NCI-H82 treated with DMSO at 0.1 percent for 48 hours (cell line): ENCODE measurements around the gene BICDL2.

ENCODE experiments used
- DNase-seq: peaks from one replicate; lab custom pipeline; 2025; ENCODE audit not compliant: unreplicated experiment; lab: John Stamatoyannopoulos, UW

The BICDL2 gene

DNA sequence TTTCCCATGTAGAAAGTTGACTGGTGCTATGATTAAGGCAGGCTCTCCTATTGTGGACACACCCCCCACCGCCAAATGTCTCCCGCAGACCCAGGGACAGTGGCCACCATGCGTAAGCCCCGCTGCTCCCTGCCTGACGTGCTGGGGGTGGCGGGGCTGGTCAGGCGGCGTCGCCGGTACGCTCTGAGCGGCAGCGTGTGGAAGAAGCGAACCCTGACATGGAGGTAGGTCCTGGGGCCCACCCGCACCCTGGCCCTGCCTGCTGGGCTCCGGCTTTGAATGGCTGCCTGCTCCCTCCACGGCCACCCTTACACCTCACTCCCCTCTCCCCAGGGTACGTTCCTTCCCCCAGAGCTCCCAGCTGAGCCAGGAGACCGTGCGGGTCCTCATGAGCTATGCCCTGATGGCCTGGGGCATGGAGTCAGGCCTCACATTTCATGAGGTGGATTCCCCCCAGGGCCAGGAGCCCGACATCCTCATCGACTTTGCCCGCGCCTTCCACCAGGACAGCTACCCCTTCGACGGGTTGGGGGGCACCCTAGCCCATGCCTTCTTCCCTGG lies 13.3 kb upstream of the BICDL2 start:
- no peak for DNase-seq

DNA sequence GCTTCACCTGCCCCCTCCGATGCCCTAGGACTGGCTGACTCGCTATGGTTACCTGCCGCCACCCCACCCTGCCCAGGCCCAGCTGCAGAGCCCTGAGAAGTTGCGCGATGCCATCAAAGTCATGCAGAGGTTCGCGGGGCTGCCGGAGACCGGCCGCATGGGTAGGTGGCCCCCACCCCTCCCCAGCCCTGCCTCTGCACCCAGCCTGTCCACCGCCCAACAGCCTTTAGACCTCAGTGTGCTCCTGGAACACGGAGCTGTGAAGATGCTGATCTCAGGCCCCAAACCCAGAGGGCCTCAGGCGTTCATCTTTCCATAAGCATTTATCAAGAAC lies 10.6 kb upstream of the BICDL2 start:
- no peak for DNase-seq

DNA sequence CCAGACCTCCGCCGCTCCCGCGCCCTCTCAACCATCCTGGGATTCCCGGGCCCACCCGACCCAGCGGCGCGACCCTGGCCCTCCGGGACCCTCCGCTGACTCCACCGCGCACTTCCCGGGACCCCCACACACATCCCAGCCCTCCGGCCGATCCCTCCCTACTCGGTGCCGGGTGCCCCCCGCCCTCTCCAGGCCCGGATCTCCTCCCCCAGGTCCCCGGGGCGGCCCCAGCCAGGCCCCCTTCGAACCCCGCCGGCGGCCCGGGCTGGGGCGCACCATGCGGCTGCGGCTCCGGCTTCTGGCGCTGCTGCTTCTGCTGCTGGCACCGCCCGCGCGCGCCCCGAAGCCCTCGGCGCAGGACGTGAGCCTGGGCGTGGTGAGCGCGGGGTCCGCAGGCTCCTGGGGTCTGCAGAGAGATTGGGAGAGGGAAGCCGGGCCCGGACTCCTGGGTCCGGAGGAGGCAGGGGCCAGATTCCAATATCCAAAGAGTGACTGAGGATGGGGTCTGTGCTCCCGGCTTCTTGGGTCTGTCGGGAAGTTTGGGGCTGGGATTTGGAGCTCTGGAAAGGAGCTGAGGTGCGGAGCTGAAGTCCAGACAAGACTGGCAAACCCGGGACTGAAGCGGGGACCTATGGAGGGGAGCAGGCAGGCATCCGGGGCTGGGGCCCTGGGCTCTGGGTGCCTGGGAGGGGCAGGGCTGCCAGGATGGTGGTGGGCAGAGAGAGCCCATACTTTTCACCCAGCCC lies 10.1 kb upstream of the BICDL2 start:
- DNase-seq: no peak

DNA sequence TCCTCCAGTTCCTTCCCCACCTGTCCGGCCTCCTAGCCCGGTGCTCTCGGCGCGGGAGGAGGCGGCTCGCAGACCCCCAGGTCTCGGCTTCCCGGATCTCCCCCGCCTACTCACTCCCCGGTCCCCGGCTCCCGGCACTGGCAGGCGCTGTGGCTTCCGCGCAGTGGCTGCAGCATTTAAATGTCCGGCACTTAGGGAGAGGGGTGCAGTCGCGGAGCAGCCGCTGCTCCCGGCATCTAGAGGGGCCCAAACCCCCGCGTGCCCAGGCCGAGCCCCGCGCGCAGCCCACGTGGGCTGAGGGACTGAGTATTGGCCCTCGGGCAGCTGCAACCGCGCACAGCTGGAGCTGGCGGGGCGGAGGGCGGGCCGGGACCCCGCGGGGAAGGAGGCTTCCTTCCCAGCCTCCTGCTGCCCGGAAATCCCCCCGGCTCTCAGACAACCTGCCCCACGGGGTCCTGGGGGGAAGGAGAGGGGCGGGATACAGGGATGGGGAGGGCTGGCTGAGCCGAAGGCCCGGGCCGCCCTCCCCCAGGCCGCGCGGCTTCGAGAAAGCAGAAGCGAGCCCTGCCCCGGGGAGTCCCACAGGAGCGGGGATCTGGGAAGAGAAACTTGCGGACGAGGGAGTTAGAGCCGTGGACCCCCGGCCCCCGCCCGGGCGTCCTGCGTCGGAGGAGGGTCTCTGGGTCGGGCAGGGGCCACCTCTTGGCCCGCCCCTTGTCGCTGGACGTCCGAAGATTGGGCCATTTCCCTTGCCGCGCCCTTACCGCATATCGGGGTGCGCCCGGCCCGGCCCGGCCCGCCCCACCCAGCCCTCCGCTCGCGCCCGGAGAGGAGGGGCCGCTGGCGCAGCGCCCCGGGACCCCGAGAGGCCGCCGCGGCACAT lies 9.3 kb upstream of the BICDL2 start, which contains the start of gene MMP25:
TSS of gene MMP25 (plus strand) at position 804 of the 883 bp plus-strand sequence. CDS start 357 bp downstream, outside the sequence.
- no peak for DNase-seq

DNA sequence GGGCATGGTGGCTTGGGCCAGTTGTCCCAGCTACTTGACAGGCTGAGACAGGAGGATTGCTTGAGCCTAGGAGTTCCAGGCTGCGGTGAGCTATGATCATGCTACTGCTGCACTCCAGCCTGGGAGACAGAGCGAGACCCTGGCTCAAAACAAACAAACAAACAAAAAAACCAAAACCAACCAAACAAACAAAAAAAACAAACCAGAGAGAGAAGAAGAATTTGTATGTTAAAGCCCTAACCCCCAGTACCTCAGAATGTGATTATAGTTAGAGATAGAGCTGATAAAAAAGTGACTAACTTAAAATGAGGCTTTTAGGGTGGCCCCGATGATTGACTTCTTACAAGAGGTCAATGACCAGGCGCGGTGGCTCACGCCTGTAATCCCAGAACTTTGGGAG lies 8.0 kb upstream of the BICDL2 start:
- no peak for DNase-seq

DNA sequence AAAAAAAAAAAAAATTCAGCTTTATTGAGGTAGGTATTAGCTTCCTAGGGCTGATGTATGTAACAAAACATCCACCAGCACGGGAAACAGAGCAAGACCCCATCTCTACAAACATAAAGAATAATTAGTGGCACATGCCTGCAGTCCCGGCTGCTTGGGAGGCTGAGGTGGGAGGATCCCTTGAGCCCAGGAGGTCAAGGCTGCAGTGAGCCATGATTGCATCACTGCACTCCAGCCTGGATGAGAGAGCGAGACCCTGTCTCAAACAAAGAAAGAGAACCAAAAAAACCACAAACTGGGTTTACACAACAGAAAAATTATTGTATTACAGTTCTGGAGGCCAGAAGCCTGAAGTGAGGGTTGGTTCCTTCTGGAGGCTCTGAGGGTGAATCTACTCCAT lies 5.6 kb upstream of the BICDL2 start:
- no peak for DNase-seq

DNA sequence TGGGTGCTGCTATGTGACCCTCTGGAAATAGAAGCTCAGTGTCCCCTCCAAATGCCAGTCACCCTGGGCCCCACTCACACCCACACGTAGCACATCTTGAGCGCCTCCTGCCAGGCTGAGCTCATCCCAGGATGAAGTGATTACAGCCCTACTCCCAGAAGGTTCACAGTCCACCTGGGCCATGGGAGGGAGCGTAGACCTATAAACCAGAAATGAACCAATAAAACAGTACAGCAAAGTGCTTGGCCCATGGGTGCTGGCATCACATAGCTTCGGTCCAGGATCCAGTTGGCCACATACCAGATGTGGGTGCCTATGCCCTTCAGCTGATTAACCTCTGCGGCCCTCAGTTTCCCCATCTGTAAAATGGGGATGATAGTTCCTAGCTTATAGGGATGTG lies 2.2 kb upstream of the BICDL2 start:
- no peak for DNase-seq

DNA sequence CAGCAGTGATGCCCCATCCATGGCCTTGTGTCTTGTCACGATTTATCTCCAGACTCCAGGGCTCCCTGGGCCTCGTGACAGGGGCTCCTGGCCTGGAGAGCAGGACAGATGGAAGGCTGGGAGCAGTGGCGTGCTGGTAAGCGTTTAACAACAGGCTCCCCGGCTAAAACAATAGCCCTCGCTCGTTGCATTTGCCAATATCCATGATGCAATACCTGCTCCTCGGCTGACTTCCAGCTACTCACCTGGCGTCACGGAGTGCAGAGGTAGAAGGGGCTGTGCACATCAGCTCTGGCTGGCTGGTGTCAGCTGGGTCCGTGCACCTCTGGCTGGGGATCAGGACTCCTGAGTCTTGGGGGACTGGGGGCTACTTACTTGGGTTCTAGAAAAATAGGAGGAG lies 1.5 kb upstream of the BICDL2 start:
- DNase-seq: no peak

DNA sequence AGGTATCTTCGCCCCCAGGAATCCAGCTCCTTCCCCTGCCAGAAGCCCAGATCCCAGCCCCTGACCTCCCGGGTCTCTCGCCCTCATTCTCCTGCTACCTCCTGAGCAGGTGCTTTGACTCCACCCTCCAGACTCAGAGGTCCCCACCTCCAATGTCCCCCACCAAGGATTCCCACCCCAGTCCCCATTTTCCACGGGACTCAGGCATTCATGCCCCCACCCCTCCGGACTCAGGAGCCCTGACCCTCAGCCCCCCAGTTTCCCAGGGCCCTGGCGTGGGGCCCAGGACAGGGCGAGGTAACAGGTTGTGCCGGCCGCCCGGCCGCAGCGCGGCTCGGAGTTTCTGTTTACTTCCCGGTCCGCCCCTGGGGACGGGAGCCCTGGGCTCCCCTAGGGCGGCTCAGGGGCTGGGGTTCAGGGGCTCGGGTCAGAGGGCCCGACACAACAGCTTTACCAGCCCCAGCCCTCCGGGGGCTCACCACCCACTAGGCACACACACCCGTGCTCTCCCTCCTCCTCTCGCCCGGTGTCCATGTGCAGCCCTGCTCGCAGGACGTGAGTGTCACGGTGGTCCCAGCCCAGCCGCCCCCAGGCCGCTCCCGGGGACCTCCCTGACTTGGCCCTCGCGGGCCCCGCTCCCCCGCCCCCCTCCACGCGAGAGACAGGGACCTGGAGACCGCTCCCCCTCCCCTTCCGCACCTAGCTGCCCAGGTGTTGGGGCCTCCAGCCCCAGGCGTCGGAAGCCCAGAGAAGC lies 595 bp downstream of the BICDL2 start:
- DNase-seq: no peak

DNA sequence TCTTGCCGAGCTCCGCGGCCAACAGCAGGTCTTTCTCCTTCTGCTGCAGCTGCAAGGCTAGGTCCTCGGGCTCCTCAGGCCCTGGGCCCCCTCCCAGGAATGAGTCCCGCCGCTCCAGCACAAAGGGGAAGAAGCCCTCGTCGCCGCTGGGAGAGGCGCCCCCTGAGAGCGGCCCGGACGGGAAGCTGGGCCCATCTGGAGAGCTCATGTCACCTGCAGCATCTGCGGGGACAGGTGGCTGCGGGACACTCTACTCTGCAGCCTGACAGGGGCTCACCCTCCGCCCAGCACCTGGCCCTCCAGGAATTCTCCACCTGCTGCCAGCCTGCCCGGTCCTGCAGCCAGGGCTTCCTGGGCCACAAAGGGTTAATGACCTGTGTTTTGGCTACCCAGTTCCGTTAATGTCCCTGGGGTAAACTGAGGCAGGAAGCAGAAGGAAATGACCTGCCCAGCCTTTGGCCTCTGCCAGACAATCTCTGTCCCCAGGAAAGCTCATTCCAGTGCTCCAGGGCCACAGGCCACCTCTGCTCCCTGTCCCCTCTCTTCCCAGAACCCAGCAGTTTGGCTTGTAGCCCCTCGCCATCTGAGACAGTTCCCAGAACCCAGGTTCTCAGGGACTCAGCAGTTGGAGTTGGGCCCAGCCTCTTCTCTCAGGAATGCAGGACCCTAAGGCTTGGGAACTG lies 1.3 kb downstream of the BICDL2 start:
- DNase-seq: no peak

DNA sequence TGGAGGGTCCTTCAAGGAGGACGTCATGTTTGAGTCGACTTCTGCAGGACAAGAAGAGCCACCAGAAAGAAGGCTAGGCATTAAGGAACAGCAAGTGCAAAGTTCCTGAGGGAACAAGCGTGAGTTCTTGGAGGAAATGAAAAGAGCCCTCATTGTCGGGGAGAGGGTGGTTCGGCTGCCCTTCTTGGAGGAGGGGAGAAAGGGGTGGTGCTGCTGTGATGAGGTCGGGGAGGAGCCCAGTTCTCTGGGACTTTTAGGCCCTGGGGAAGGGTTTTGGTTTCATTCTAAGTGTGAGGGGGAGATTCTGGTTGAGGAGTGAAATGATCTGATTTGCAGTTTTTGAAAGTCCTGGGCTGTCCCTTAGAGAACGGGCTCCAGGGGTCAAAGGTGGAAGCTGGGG lies 4.1 kb downstream of the BICDL2 start:
- no peak for DNase-seq

DNA sequence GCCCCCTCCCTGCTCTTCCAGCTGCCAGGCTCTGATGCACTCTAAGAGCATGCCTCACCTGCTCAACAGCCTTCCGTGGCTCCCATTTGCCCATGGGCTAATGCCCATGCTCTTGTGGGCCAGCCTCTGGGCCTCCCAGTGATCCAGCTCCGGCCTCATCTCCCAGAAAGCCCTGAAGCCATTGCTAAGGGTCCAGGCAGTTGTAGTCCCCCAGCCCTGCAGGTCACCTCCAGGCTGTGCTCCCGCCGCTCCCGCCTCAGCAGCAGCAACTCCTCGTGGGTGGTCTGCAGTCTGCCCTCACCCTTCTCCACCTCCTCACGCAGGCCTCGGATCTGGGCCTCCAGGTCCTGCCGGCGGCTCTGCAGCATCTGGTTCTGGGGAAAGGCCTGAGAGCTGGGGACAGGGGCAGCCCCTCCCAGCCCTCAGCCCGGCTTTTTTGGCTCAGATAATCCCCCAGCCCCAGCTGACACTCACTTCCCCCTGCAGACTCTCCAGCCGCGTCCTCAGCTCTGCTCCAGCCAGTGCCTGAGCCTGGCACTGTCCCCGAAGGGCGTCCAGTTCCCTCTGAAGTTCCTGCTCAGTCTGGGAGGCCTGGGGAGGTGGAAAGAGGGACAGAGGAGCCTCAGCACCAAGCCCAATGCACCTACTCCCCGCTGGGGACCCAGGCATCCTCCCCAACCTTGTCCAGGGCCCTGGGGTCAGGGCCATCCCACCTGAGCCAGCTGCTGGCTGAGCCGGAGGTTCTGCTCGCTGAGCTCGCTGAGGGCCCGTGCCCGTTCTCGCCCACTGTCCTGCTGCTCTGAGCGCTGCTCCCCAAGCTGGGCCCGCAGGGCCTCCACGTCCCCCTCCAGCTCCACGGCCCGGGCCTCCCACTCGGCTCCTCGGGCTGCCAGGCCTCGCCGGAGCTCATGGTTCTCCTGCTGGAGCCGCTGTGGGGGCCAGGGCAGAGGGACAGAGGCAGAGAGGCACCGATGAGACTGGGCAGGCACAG lies 6.2 kb downstream of the BICDL2 start:
- DNase-seq: no peak

DNA sequence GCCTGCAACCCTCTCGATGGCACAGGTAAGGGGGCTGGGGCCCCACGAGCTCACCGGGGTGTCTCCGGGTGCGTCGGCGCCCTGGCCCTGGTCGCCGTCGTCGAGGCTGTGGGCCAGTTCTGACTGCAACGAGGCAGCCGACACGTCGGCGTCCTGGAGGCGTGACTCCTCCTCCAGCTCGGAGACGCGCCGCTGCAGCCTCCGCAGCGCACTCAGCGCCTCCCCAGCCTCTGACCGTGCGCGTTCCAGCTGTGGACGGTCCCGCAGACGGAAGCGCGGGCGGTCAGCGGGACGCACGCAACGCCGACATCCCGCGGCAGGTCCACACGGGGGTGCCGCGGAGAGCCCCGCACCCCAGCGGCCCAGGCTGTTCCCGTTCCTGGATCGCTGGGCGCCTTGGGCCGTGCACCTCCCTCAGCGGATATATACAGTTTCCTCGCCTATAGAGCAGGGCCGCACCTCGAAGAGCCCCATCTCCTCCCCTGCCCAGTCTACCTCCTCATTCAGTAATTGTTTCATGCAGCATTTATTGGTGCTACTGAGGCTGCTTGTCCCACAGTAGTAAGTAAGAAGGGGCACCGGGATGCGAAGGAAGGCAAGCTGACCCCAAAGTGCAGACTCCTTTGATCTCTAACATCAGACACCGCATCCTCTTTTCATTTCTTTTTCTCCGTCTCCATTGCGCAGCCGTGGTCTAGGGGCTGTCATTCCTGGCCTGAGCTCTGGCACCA lies 7.1 kb downstream of the BICDL2 start:
- no peak for DNase-seq

DNA sequence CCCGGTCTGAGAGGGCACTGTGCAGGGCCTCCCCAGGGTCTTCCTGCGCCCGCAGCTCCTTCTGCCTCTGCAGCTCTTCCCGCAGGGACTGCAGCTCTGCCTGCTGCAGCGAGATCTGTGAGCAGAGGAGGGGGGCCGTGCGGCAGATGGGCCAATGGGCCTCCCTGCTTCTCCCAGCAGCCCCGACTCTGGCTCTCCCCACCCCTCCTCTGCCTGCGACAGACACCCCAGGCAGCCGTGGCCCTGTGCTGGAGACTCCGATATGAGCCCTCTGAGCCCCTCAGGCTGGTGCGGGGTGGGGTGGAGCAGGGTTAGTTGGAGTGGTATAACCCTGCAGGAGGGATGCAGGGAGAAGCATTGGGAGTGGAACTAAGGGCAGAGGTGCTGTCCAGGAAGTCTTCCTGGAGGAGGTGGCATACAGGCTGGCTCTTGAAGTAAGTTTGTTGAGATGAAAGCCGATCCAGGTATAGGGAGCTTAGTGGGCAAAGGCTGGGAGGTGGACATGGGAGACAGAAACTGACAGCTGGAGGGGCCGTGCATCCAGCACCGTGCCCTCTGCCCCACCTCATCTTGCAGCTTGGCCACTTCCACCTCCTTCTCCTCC lies 7.9 kb downstream of the BICDL2 start:
- DNase-seq: no peak

DNA sequence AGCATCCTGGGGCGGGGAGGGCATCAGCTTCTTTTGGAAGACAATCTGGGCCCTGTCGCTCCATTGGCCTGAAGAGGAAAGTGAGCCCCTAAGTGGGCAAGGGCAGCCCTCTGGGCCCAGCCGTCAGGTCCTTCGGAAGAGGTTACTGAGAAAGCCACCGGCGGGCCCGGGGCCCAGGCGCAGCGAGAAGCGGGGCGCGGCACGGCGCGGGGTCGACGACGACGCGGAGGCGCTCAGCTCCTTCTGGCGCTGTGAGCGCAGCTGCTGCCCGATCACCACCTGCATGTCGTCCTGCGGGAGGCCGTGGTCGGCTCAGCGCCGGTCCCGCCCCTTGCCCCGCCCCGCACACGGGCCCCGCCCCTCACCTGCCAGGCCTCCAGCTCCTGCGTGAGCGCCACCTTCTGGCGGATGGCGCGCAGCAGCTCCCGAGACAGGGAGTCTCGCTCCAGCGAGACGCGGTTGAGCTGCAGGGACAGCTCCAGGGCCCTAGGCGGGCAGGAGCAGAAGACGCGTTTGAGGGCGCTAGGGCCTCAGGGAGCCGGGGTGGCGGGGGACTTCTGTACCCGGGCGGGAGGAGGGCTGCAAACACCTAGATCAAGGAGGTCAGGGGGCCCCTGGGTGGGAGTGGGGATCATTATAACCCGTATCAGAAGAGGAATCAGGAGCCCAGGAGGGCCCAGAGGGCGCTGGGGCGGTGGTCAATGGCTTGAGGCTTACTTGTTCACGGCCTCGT lies 8.6 kb downstream of the BICDL2 start:
- peak; percentile 66 for DNase-seq

DNA sequence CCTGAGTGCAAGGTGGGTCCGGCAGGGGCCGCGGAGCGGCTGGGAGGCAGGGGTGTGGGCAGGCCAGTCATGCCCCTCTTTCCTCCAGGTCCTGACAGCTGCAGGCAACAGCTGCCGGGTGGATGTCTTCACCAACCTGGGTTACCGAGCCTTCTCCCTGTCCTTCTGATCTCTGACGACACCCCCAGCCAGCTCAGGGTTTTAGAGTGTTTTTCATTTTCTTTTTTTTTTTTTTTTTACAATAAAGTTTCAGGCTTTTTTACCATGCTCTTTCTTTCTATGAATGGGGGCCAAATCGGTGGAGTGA lies 9.3 kb downstream of the BICDL2 start:
- DNase-seq: no peak

DNA sequence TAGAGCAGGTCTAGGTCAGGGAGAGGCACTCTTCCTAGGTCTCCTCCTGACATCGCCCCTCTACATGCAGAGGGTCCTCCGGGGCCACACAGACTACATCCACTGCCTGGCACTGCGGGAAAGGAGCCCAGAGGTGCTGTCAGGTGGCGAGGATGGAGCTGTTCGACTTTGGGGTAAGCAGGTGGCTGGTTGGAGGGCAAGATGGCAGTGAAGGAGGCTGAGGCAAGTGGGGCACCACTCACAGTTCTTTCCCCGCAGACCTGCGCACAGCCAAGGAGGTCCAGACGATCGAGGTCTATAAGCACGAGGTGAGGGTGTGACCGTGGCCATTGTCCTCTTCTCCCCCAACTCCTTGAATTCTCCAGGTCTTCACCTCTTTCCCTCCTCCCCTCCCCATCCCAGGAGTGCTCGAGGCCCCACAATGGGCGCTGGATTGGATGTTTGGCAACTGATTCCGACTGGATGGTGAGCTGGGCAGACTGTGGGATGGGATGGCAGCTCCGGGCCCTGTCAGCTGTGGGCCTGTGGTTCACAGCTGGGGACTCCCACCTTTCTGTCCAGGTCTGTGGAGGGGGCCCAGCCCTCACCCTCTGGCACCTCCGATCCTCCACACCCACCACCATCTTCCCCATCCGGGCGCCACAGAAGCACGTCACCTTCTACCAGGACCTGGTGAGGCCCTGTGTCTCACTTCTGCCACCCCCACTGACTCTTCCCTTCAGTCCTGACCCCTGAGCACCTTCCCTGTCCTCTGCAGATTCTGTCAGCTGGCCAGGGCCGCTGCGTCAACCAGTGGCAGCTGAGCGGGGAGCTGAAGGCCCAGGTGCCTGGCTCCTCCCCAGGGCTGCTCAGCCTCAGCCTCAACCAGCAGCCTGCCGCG lies 9.9 kb downstream of the BICDL2 start:
- DNase-seq: no peak
